ENCODE measurements around the gene GATA6.

GATA6 gene

DNA sequence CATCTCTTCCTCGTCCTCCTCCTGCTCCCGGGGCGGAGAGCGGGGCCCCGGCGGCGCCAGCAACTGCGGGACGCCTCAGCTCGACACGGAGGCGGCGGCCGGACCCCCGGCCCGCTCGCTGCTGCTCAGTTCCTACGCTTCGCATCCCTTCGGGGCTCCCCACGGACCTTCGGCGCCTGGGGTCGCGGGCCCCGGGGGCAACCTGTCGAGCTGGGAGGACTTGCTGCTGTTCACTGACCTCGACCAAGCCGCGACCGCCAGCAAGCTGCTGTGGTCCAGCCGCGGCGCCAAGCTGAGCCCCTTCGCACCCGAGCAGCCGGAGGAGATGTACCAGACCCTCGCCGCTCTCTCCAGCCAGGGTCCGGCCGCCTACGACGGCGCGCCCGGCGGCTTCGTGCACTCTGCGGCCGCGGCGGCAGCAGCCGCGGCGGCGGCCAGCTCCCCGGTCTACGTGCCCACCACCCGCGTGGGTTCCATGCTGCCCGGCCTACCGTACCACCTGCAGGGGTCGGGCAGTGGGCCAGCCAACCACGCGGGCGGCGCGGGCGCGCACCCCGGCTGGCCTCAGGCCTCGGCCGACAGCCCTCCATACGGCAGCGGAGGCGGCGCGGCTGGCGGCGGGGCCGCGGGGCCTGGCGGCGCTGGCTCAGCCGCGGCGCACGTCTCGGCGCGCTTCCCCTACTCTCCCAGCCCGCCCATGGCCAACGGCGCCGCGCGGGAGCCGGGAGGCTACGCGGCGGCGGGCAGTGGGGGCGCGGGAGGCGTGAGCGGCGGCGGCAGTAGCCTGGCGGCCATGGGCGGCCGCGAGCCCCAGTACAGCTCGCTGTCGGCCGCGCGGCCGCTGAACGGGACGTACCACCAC lies 2.1 kb downstream of the GATA6 start (continued):
- TF ChIP-seq, protein P1, sequence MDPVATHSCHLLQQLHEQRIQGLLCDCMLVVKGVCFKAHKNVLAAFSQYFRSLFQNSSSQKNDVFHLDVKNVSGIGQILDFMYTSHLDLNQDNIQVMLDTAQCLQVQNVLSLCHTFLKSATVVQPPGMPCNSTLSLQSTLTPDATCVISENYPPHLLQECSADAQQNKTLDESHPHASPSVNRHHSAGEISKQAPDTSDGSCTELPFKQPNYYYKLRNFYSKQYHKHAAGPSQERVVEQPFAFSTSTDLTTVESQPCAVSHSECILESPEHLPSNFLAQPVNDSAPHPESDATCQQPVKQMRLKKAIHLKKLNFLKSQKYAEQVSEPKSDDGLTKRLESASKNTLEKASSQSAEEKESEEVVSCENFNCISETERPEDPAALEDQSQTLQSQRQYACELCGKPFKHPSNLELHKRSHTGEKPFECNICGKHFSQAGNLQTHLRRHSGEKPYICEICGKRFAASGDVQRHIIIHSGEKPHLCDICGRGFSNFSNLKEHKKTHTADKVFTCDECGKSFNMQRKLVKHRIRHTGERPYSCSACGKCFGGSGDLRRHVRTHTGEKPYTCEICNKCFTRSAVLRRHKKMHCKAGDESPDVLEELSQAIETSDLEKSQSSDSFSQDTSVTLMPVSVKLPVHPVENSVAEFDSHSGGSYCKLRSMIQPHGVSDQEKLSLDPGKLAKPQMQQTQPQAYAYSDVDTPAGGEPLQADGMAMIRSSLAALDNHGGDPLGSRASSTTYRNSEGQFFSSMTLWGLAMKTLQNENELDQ (tag by site-specific recombination; IDR thresholded peaks at IDR 0.05; ENCODE audit: low read depth): no peak
- TF ChIP-seq ZNF18 (tag by site-specific recombination; IDR thresholded peaks at IDR 0.05): no peak

GRCh38 chr18:22172120-22172582 lies 2.8 kb downstream of the GATA6 start:
- POLR2A ChIA-PET: interaction anchor here (0.6 to 2.3 kb wide), 8 partner anchors 11 to 243 kb away, joined by 3 to 11 read pairs (median 5); no protein-coding TSS in a partner anchor
- Histone ChIP-seq H3K36me3 (ENCODE audit: control insufficient read depth in 2 of 2, insufficient read depth in 1 of 2, low read length in 2 of 2) (peaks cover 12 to 56% of the 10 kb centered on the region in 2 experiments), H3K27ac (ENCODE audit: extremely low read depth, low read depth, low read length) (peak overlapping the region; percentile 100), H3K9me3 (ENCODE audit: control insufficient read depth, insufficient read depth, low read depth, low read length) (no peaks in the 10 kb centered on the region), H3K4me3 (ENCODE audit: low read depth, low read length) (peak overlapping the region; percentile 96), H3K4me1 (ENCODE audit: control insufficient read depth, insufficient read depth, low read length) (peaks cover 15% of the 10 kb centered on the region)
- CTCF ChIA-PET: interaction anchor here (0.6 to 1.5 kb wide), 4 partner anchors 196 to 230 kb away, joined by 3 read pairs; no protein-coding TSS in a partner anchor
- TF ChIP-seq ZBTB7A (tag by site-specific recombination; IDR thresholded peaks at IDR 0.05; ENCODE audit: low read depth) (0 out of 2 replicates have a peak, but pooled peaks have one; percentile 24), GLIS2 (tag by site-specific recombination; IDR thresholded peaks at IDR 0.05) (peak; percentile 27; the same call in 1 of the 2 replicates), ZNF791 (tag by site-specific recombination; IDR thresholded peaks at IDR 0.05) (no peak), ZNF248 (tag by site-specific recombination; IDR thresholded peaks at IDR 0.05) (no peak), ZFP3 (tag by site-specific recombination; IDR thresholded peaks at IDR 0.05; ENCODE audit: low read depth) (no peak), ZBTB26 (tag by site-specific recombination; optimal IDR thresholded peaks at IDR 0.05) (peak; percentile 66), PRDM10 (tag by site-specific recombination; IDR thresholded peaks at IDR 0.05) (no peak), KLF17 (tag by site-specific recombination; IDR thresholded peaks at IDR 0.05) (no peak), ZFP37 (tag by site-specific recombination; IDR thresholded peaks at IDR 0.05) (0 out of 2 replicates have a peak, but pooled peaks have one; percentile 41)
- TF ChIP-seq, protein P2, sequence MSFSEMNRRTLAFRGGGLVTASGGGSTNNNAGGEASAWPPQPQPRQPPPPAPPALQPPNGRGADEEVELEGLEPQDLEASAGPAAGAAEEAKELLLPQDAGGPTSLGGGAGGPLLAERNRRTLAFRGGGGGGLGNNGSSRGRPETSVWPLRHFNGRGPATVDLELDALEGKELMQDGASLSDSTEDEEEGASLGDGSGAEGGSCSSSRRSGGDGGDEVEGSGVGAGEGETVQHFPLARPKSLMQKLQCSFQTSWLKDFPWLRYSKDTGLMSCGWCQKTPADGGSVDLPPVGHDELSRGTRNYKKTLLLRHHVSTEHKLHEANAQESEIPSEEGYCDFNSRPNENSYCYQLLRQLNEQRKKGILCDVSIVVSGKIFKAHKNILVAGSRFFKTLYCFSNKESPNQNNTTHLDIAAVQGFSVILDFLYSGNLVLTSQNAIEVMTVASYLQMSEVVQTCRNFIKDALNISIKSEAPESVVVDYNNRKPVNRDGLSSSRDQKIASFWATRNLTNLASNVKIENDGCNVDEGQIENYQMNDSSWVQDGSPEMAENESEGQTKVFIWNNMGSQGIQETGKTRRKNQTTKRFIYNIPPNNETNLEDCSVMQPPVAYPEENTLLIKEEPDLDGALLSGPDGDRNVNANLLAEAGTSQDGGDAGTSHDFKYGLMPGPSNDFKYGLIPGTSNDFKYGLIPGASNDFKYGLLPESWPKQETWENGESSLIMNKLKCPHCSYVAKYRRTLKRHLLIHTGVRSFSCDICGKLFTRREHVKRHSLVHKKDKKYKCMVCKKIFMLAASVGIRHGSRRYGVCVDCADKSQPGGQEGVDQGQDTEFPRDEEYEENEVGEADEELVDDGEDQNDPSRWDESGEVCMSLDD (tag by site-specific recombination; IDR thresholded peaks at IDR 0.05): 0 out of 2 replicates have a peak, but pooled peaks have one; percentile 45
- TF ChIP-seq, protein P3, sequence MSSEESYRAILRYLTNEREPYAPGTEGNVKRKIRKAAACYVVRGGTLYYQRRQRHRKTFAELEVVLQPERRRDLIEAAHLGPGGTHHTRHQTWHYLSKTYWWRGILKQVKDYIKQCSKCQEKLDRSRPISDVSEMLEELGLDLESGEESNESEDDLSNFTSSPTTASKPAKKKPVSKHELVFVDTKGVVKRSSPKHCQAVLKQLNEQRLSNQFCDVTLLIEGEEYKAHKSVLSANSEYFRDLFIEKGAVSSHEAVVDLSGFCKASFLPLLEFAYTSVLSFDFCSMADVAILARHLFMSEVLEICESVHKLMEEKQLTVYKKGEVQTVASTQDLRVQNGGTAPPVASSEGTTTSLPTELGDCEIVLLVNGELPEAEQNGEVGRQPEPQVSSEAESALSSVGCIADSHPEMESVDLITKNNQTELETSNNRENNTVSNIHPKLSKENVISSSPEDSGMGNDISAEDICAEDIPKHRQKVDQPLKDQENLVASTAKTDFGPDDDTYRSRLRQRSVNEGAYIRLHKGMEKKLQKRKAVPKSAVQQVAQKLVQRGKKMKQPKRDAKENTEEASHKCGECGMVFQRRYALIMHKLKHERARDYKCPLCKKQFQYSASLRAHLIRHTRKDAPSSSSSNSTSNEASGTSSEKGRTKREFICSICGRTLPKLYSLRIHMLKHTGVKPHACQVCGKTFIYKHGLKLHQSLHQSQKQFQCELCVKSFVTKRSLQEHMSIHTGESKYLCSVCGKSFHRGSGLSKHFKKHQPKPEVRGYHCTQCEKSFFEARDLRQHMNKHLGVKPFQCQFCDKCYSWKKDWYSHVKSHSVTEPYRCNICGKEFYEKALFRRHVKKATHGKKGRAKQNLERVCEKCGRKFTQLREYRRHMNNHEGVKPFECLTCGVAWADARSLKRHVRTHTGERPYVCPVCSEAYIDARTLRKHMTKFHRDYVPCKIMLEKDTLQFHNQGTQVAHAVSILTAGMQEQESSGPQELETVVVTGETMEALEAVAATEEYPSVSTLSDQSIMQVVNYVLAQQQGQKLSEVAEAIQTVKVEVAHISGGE (tag by site-specific recombination; conservative IDR thresholded peaks at IDR 0.05; ENCODE audit: low read depth): 0 out of 2 replicates have a peak, but pooled peaks have one; percentile 15

Data from HEK293 (cell line).